ENCODE data around the gene NTF3. TPM values are rescaled to one million over a fixed set of nuclear protein-coding genes. Genes with fewer than 3 reads are reported as not detected.

The NTF3 gene
- total RNA-seq, 1 experiment from 2014 or later: not detected

DNA sequence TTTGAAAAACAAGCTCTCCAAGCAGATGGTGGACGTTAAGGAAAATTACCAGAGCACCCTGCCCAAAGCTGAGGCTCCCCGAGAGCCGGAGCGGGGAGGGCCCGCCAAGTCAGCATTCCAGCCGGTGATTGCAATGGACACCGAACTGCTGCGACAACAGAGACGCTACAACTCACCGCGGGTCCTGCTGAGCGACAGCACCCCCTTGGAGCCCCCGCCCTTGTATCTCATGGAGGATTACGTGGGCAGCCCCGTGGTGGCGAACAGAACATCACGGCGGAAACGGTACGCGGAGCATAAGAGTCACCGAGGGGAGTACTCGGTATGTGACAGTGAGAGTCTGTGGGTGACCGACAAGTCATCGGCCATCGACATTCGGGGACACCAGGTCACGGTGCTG is 62.4 kb downstream of the NTF3 start (continued):
- TF ChIP-seq REST (IDR thresholded peaks at IDR 0.05; ENCODE audit: low read depth) (no peak), CBX3 (IDR thresholded peaks at IDR 0.05; ENCODE audit: low read depth) (no peak), TCF7L2 (IDR thresholded peaks at IDR 0.05; ENCODE audit: borderline replicate concordance, extremely low read depth, insufficient read depth, insufficient read length) (no peak), POLR2AphosphoS5 (IDR thresholded peaks at IDR 0.05; ENCODE audit: low read depth, low read length) (no peak), FOSL1 (IDR thresholded peaks at IDR 0.05; ENCODE audit: low read depth) (no peak), ELF1 (IDR thresholded peaks at IDR 0.05; ENCODE audit: borderline replicate concordance, low read depth) (no peak), SIN3A (IDR thresholded peaks at IDR 0.05; ENCODE audit: low read depth) (no peak), MAX (IDR thresholded peaks at IDR 0.05) (no peak)
- TF ChIP-seq, protein P1, sequence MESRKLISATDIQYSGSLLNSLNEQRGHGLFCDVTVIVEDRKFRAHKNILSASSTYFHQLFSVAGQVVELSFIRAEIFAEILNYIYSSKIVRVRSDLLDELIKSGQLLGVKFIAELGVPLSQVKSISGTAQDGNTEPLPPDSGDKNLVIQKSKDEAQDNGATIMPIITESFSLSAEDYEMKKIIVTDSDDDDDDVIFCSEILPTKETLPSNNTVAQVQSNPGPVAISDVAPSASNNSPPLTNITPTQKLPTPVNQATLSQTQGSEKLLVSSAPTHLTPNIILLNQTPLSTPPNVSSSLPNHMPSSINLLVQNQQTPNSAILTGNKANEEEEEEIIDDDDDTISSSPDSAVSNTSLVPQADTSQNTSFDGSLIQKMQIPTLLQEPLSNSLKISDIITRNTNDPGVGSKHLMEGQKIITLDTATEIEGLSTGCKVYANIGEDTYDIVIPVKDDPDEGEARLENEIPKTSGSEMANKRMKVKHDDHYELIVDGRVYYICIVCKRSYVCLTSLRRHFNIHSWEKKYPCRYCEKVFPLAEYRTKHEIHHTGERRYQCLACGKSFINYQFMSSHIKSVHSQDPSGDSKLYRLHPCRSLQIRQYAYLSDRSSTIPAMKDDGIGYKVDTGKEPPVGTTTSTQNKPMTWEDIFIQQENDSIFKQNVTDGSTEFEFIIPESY (IDR thresholded peaks at IDR 0.05; ENCODE audit: extremely low read depth, insufficient replicate concordance, low read length): no peak
